Measurements from ENCODE around the gene BEST3.
"Not testable (repeated sequence)": the region's sequence is repeated elsewhere in the genome, so short reads cannot be mapped to it uniquely, and the experiment has no call there.

The BEST3 gene

GRCh38 chr12:69687390-69687789 lies 11.7 kb downstream of the BEST3 start:
- no peak for DNase-seq

DNA sequence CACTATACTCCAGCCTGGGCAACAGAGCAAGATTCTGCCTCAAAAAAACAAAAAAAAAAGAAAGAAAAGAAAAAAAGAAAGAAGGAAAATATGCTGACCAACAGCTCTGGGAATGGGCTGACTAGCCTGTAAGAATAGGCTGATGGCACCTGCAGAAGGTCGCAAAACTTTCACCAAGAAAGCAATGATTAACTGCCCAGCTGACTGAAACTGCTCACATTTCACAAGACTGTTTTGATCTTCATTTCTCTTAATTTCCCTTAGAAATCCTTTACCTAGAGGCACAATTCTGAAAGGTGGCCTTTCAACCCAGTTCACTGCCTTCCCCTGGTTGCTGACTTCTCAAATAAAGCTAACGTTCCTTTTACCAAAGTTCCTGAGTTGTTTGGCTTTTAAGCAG lies 12.4 kb downstream of the BEST3 start:
- no peak for DNase-seq

DNA sequence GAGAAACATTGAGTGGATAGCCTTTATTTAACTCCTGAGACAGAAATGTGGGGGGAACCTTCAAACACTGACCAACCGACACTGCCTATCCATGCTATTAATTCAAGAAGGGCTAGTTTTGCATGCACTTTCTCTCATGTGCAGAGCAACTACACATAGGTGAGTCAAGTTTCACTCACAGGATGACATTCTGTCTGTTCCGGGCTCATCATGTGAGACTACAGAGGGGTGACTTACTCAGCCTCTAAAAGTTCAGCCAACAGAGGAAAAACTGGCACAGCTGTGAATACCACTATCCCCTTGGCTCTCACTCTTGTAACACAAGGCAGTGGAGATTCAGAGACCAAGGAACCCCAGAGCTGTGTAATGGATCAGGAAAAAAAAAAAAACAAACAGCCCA lies 13.3 kb downstream of the BEST3 start:
- DNase-seq = no peak

DNA sequence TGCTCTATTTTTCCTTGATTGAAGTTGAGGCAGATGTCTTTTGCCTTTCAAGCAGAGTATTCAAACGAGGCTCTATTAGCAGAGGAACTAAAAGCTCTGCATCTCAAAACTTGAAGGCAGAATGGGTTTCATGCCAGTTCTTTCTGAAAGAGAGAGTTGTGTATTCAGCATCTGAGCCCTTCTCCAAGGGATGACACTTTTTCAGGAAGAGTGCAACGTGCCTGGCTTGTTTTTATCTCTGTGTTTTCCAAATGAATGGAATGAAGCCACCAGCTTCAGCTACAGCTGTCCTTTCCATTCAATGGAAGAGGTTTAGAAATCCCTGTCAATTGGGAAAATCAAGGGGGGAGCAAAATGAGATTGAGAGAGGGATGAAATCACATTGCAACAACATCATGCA lies 14.6 kb downstream of the BEST3 start:
- DNase-seq = no peak

GRCh38 chr12:69682110-69682755 lies 16.9 kb downstream of the BEST3 start:
- DNase-seq = no peak

GRCh38 chr12:69679119-69679518 lies 20.0 kb downstream of the BEST3 start:
- DNase-seq = no peak

GRCh38 chr12:69676257-69677012 lies 22.7 kb downstream of the BEST3 start:
- DNase-seq = no peak

- DNase-seq = no peak
Measured at GRCh38 chr12:69672195-69672594, 26.9 kb downstream of the BEST3 start.

GRCh38 chr12:69671597-69671996 lies 27.5 kb downstream of the BEST3 start:
- DNase-seq = no peak

DNA sequence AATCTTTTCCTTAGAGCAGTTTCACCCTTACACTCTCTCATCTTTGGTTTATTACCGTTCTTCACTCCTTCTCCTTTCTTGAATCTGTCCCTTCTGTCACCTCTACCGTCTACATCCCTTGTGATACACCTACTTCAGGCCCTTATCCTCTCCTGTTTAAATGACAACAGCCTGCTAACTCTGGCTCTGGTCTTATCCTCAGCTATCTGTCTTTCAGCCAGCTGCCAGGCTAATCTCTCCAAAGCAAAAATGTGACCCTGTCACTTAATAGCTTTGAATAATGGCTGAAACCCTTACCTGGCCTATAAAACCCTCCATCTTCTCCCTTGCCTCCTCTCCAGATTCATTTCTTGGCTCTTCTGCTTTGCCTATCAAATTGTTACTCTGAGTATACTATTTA lies 32.3 kb downstream of the BEST3 start:
- DNase-seq = no peak

- DNase-seq = not testable (repeated sequence)
Measured at GRCh38 chr12:69664930-69665377, 34.1 kb downstream of the BEST3 start.

DNA sequence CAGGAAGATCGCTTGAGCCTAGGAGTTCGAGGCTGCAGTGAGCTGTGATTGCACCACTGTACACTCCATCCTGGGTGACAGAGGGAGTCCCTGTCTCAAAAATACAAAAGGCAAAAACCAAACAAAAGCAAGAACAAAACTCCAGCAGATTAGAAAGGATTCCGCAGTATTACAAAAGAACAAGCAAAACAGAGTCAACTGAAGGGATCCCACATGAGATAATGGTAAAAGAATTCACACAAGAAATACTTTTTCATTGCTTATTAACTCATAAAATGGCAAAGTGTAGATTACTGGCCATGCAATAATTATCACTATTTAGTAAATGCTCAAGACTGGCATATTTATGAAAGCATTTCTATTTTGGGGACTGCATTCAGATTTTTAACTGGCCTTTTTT lies 35.4 kb downstream of the BEST3 start:
- DNase-seq = no peak

- no peak for DNase-seq
Measured at GRCh38 chr12:69662764-69663163, 36.3 kb downstream of the BEST3 start.

DNA sequence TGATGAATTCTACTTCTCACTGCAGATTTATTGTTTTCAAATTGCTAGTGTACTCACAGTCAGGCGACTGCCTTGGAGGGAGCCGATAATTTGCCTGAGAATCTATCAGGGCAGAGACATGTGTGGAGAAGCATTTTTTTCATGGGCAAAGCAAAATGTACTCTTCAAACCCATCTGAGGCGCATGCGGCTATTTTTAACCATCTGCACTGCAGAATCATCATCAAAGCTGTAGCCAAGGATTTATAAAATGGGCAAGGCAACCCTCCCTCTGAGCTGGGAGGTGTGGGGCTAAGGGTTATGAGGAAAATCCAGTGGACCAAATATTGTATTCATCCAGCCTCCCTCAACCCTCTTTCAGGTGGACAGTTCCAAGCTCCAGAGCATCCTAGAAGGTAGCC lies 37.7 kb downstream of the BEST3 start:
- DNase-seq = no peak

GRCh38 chr12:69660164-69660863 lies 38.8 kb downstream of the BEST3 start:
- DNase-seq = no peak

DNA sequence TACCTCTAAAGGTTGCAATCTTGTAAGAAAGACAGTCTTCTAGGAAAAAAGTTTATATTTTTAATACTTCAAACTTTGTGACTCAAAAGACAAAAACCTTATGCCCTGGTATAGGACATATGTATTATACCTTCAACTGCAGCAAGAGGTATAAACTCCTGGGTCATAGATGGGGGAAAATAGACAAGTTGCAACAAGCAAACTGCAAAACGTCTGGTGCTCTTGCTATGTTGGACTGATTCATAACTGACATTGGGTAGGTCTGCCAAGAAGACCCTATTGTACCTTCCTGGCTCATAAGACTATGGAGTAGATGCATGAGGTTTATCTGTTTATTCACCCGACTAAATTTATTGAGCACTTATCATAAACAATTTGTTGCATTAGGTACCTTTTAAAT lies 40.9 kb downstream of the BEST3 start:
- no peak for DNase-seq

GRCh38 chr12:69657376-69658137 lies 41.5 kb downstream of the BEST3 start:
- DNase-seq = no peak

DNA sequence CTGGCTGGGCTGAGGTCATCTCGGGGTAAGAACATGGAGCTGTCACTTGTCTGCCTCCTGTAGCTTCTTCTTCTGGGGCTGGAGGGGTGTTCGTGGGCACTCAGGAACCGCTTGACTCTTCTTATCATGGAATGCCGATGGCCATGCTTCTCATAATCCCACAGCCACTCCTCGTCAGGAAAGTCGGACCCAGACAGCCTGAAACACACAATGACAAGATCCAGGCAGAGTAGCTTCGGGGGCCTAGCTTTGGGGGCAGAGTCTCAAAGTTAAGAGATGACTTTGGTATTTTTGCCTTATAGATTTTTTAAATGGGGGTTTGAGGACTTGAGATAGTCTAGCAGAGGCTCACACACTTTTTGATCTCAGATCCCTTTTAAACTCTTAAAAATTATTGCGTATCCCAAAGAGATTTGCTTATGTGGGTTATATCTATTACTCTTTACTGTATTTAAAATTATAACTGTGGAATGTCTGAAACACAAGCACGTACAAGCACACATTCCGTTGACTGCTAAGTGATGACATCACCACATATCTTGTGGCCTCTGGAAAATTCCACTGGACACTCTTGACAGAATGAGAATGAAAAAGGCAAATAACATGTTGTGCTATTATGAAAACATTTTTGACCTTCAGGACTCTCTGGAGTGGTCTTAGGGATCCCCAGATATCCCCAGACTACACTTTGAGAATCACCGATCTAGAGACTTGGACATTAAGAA lies 43.3 kb downstream of the BEST3 start:
- no peak for DNase-seq

DNA sequence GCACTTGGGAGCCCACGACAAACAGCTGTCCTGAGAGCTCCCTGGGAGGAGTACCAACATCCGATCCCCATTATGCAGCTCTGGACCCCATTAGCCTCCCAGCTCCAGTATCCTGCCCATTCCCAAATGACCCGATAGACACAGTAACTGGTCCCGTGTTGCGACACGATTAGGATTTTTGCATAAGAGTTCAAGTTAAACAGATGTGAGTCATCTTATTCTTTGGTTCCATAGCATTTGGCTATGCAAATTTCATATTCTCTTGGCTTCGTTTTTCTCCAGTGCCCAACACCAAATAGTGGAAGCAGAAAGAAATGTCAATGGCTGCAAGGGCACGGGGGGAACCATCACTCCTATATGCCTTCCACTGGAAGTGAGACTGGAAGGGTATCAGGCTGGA lies 45.4 kb downstream of the BEST3 start:
- no peak for DNase-seq

GRCh38 chr12:69651922-69652321 lies 47.2 kb downstream of the BEST3 start:
- DNase-seq = no peak

- no peak for DNase-seq
Measured at GRCh38 chr12:69649529-69649928, 49.6 kb downstream of the BEST3 start.

DNA sequence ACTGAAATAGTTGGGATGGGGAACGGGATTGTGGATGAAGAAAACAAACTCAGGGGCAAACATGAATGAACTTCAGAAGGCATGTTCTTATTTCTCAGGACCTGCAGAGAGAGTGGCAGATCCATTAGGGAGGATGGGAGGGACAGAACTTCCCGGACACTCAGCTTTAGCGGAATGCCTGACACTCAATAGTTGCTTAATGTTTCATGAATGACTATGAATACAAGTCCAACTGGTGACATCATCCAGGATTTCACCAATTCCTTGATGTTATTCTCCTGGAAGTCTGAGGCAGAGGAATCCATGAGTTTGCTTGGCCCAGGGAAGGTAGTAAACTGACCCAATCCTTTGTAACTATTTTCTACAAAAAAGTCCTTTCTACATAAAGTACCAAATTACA lies 50.6 kb downstream of the BEST3 start:
- DNase-seq = no peak

DNA sequence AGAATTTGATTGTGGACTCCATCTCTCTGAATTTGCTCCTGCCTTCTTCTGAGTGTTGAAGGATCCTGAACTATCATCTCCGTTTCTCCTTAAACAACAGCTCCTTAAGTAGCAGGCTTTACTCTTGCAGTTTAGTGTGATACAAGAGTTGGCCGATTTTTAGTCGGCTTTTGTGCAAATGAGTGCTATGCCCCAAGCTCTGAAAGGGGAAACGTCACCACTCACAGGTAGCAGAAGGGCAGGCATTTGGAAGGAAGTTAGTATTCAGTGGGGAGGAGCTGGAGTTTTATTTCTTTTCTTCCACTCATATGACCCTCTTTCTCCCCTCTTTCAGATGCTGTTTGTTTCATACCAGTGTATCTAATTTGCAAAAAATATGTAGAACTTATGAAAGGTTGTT lies 51.9 kb downstream of the BEST3 start:
- no peak for DNase-seq
